Neural cell (in vitro differentiated cells): ENCODE results near the gene RASSF4. TPM values are rescaled to one million over a fixed set of nuclear protein-coding genes. Genes with fewer than 3 reads are reported as not detected.

Source experiments
- H2AFZ ChIP-seq: fragments of 200-600, 300-800 bp; sonication (generic), shearing (Covaris generic); 2 replicates; pipeline ENCODE4 v1.6.0; 2014; ENCODE audit warnings: low read depth, mild to moderate bottlenecking, antibody characterized with exemption, low read length, moderate library complexity
- H3F3A ChIP-seq: fragments of 200-600 bp; shearing (Covaris generic); 2 replicates; pipeline ENCODE4 v1.6.1; 2016; ENCODE audit warnings: mild to moderate bottlenecking, moderate library complexity, mixed read lengths, antibody characterized with exemption, low read length; ENCODE audit not compliant: insufficient read depth, poor library complexity, severe bottlenecking
- H3K27ac ChIP-seq: fragments of 200-600, 300-800 bp; sonication (generic), shearing (Covaris generic); 2 replicates; pipeline ENCODE4 v1.5.1; 2014; ENCODE audit warnings: mild to moderate bottlenecking, low read length, moderate library complexity
- H3K27me3 ChIP-seq: fragments of 300-800, 200-600 bp; sonication (generic), shearing (Covaris generic); 2 replicates; pipeline ENCODE4 v1.6.0; 2014; ENCODE audit warnings: mild to moderate bottlenecking, low read depth, low read length, moderate library complexity; ENCODE audit not compliant: insufficient read depth
- H3K36me3 ChIP-seq: fragments of 300-800, 200-600 bp; sonication (generic), shearing (Covaris generic); 2 replicates; pipeline ENCODE4 v1.5.1; 2014; ENCODE audit warnings: mild to moderate bottlenecking, antibody characterized with exemption, low read length, moderate library complexity; ENCODE audit not compliant: insufficient read depth
- H3K4me2 ChIP-seq: fragments of 300-800, 200-600 bp; sonication (generic), shearing (Covaris generic); 2 replicates; pipeline ENCODE4 v1.6.0; 2014; ENCODE audit warnings: mild to moderate bottlenecking, low read length
- H3K4me3 ChIP-seq: fragments of 300-800, 200-600 bp; sonication (generic), shearing (Covaris generic); 2 replicates; pipeline ENCODE4 v1.5.1; 2014; ENCODE audit warnings: mild to moderate bottlenecking, low read length, moderate library complexity
- H3K79me2 ChIP-seq: fragments of 200-600 bp; shearing (Covaris generic); replicated peaks from 2 replicates; pipeline ENCODE4 v1.6.0; 2014; ENCODE audit warnings: mild to moderate bottlenecking, low read length, moderate library complexity; ENCODE audit not compliant: insufficient read depth
- H3K9ac ChIP-seq: fragments of 300-800, 200-600 bp; sonication (generic), shearing (Covaris generic); 2 replicates; pipeline ENCODE4 v1.6.1; 2016; ENCODE audit warnings: mild to moderate bottlenecking, low read length, mixed read lengths
- H3K9me2 ChIP-seq: fragments of 200-600 bp; shearing (Covaris generic); 2 replicates; pipeline ENCODE4 v1.6.1; 2016; ENCODE audit warnings: mild to moderate bottlenecking, low read length, mixed read lengths; ENCODE audit not compliant: insufficient read depth
- H3K9me3 ChIP-seq: fragments of 200-600, 300-800 bp; sonication (generic), shearing (Covaris generic); 2 replicates; pipeline ENCODE4 v1.6.1; 2016; ENCODE audit warnings: mild to moderate bottlenecking, mixed run types, low read length, moderate library complexity, mixed read lengths
- H4K20me1 ChIP-seq: fragments of 200-600 bp; shearing (Covaris generic); 2 replicates; pipeline ENCODE4 v1.6.1; 2016; ENCODE audit warnings: mild to moderate bottlenecking, mixed run types; ENCODE audit not compliant: insufficient read depth
- EP300 ChIP-seq: fragments of 450-650 bp; conservative IDR thresholded peaks from 2 replicates; pipeline ENCODE4 v1.6.1; 2014; ENCODE audit warnings: antibody characterized with exemption, mild to moderate bottlenecking, moderate library complexity; ENCODE audit not compliant: poor library complexity, severe bottlenecking
- EZH2 ChIP-seq: fragments of 200-600, 300-800 bp; shearing (Covaris generic), sonication (generic); IDR thresholded peaks from 2 replicates; pipeline ENCODE4 v1.6.1; 2014; ENCODE audit warnings: antibody characterized with exemption, low read length, borderline replicate concordance, mild to moderate bottlenecking; ENCODE audit not compliant: insufficient read depth, poor library complexity, severe bottlenecking
- MXI1 ChIP-seq: fragments of 450-650 bp; conservative IDR thresholded peaks from 2 replicates; pipeline ENCODE4 v1.6.1; 2014; ENCODE audit warnings: antibody characterized with exemption, mild to moderate bottlenecking; ENCODE audit not compliant: poor library complexity, severe bottlenecking
- POLR2AphosphoS5 ChIP-seq: IDR thresholded peaks from 2 replicates; pipeline ENCODE4 v1.6.1; 2012
- RAD21 ChIP-seq: fragments of 450-650 bp; conservative IDR thresholded peaks from 2 replicates; pipeline ENCODE4 v1.6.1; 2014; ENCODE audit warnings: antibody characterized with exemption, mild to moderate bottlenecking, moderate library complexity
- SMC3 ChIP-seq: fragments of 450-650 bp; conservative IDR thresholded peaks from 2 replicates; pipeline ENCODE4 v1.6.1; 2014; ENCODE audit warnings: antibody characterized with exemption, mild to moderate bottlenecking, moderate library complexity; ENCODE audit not compliant: poor library complexity
- TAF1 ChIP-seq: IDR thresholded peaks from 2 replicates; pipeline ENCODE4 v1.6.1; 2012; ENCODE audit warnings: low read depth
- polyA plus RNA-seq: library from polyadenylated mRNA; depleted of rRNA; stranded (reverse); fragments of >200 nt; gene quantifications from 2 replicates; pipeline ENCODE4 v1.2.3, GENCODE V29; 2014
- TF ChIP-seq, protein P1 (sequence below): IDR thresholded peaks from 2 replicates; pipeline ENCODE4 v1.6.1; 2012; ENCODE audit warnings: borderline replicate concordance
- TF ChIP-seq, protein P2 (sequence below): fragments of 450-650 bp; IDR thresholded peaks from 2 replicates; pipeline ENCODE4 v1.5.1; 2014; ENCODE audit warnings: antibody characterized with exemption, mild to moderate bottlenecking, moderate library complexity; ENCODE audit not compliant: poor library complexity, severe bottlenecking

RASSF4 gene
- polyA plus RNA-seq, 1 donor from 2014 or later = 10.2 TPM

DNA sequence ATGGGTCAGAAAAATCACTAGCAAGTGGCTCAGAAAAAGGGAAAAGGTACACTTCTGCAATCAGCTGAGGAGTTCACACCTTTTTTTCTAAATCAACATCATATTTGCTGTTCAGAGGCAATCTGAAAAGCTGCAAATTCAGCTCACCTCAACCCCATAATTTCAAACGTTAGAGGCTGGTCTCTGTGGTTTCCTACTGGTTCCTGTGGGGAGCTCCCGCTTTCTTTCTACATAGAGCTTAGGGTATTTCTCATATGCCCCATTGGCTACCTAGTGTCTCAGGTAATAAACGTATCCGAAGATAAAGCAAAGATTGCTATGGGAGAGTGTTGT, 35.9 kb downstream of the RASSF4 start:
- H3K9ac ChIP-seq = no peak overlapping the region
- H3K4me3 ChIP-seq = no peak overlapping the region
- H3K4me2 ChIP-seq = no peak overlapping the region
- H4K20me1 ChIP-seq = no peaks in the 10 kb centered on the region
- H3K79me2 ChIP-seq = no peaks in the 10 kb centered on the region
- H3F3A ChIP-seq = no peaks in the 10 kb centered on the region
- no peaks in the 10 kb centered on the region for H3K27me3 ChIP-seq
- TF ChIP-seq EZH2 (no peak), POLR2AphosphoS5 (no peak), SMC3 (no peak), EP300 (no peak), TAF1 (no peak), MXI1 (no peak), RAD21 (no peak)
- TF ChIP-seq, protein P1, sequence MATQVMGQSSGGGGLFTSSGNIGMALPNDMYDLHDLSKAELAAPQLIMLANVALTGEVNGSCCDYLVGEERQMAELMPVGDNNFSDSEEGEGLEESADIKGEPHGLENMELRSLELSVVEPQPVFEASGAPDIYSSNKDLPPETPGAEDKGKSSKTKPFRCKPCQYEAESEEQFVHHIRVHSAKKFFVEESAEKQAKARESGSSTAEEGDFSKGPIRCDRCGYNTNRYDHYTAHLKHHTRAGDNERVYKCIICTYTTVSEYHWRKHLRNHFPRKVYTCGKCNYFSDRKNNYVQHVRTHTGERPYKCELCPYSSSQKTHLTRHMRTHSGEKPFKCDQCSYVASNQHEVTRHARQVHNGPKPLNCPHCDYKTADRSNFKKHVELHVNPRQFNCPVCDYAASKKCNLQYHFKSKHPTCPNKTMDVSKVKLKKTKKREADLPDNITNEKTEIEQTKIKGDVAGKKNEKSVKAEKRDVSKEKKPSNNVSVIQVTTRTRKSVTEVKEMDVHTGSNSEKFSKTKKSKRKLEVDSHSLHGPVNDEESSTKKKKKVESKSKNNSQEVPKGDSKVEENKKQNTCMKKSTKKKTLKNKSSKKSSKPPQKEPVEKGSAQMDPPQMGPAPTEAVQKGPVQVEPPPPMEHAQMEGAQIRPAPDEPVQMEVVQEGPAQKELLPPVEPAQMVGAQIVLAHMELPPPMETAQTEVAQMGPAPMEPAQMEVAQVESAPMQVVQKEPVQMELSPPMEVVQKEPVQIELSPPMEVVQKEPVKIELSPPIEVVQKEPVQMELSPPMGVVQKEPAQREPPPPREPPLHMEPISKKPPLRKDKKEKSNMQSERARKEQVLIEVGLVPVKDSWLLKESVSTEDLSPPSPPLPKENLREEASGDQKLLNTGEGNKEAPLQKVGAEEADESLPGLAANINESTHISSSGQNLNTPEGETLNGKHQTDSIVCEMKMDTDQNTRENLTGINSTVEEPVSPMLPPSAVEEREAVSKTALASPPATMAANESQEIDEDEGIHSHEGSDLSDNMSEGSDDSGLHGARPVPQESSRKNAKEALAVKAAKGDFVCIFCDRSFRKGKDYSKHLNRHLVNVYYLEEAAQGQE = no peak
- TF ChIP-seq, protein P2, sequence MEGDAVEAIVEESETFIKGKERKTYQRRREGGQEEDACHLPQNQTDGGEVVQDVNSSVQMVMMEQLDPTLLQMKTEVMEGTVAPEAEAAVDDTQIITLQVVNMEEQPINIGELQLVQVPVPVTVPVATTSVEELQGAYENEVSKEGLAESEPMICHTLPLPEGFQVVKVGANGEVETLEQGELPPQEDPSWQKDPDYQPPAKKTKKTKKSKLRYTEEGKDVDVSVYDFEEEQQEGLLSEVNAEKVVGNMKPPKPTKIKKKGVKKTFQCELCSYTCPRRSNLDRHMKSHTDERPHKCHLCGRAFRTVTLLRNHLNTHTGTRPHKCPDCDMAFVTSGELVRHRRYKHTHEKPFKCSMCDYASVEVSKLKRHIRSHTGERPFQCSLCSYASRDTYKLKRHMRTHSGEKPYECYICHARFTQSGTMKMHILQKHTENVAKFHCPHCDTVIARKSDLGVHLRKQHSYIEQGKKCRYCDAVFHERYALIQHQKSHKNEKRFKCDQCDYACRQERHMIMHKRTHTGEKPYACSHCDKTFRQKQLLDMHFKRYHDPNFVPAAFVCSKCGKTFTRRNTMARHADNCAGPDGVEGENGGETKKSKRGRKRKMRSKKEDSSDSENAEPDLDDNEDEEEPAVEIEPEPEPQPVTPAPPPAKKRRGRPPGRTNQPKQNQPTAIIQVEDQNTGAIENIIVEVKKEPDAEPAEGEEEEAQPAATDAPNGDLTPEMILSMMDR = no peak
- H3K9me2 ChIP-seq = no peaks in the 10 kb centered on the region
- no peak overlapping the region for H3K27ac ChIP-seq
- H3K36me3 ChIP-seq = no peaks in the 10 kb centered on the region
- no peak overlapping the region for H2AFZ ChIP-seq
- H3K9me3 ChIP-seq = no peaks in the 10 kb centered on the region

DNA sequence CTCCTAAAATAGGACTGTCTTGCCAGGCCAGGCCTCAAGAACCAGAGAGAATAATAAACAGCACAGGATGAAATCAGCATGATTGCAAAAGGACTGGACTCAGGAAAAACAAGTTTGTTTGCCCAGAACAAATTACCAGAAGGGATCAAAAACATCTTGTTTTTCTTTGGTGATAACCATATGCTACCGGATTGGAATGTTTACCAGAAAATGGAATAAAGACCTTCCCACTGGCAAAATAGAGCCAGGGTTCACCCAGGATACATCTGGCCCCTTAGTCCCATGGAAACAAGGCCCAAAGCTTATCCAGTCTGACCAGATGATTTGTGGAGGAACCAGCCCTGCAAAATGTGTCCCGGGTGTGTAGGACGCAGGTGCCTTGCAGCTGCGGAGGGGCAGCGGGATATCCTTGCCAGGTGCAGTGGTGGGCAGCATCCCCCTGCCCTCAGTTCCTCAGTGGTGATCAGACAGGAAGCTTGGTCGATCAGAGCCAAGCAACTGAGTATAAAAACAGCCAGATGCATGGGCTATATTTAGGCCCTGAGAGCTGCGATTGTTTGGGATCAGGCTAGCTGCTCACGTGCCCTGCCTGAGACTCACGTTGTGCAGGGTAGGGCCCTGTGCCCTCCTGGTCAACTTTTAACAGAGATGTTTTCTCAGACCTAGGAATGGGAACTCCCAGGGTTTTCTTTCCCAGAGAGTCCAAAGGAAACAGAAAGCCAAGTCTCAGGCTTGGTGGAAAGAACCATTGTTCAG, 36.5 kb downstream of the RASSF4 start:
- Histone ChIP-seq H3K4me3 (no peak overlapping the region), H4K20me1 (no peaks in the 10 kb centered on the region), H3K4me2 (no peak overlapping the region), H3K27ac (no peak overlapping the region), H3K9me2 (no peaks in the 10 kb centered on the region), H3K27me3 (no peaks in the 10 kb centered on the region), H3K9ac (no peak overlapping the region), H3K9me3 (no peaks in the 10 kb centered on the region), H3F3A (no peaks in the 10 kb centered on the region), H3K36me3 (no peaks in the 10 kb centered on the region), H3K79me2 (no peaks in the 10 kb centered on the region), H2AFZ (no peak overlapping the region)
- TF ChIP-seq, protein P2 = no peak
